Chondrocyte (in vitro differentiated cells): ENCODE results near the gene ITGB4. TPM values are rescaled to one million over a fixed set of nuclear protein-coding genes. Genes with fewer than 3 reads are reported as not detected.

Source experiments
- DNase-seq: peaks from one replicate; pipeline ENCODE4 v3.0.0; 2021; ENCODE audit warnings: mixed read lengths, low spot score
- H3K27ac Mint-ChIP-seq: one replicate; pipeline ENCODE4 v1.8.0; 2021; ENCODE audit warnings: mild to moderate bottlenecking, moderate library complexity, mixed read lengths; ENCODE audit not compliant: unreplicated experiment
- H3K27me3 Mint-ChIP-seq: 2 replicates; pipeline ENCODE4 v1.8.0; 2021; ENCODE audit warnings: low read depth, mixed read lengths
- H3K36me3 Mint-ChIP-seq: 2 replicates; pipeline ENCODE4 v1.8.0; 2021; ENCODE audit warnings: low read depth, mixed read lengths
- H3K4me1 Mint-ChIP-seq: 2 replicates; pipeline ENCODE4 v1.8.0; 2021; ENCODE audit warnings: low read depth, mild to moderate bottlenecking, mixed read lengths
- H3K4me3 Mint-ChIP-seq: one replicate; pipeline ENCODE4 v1.8.0; 2021; ENCODE audit warnings: mild to moderate bottlenecking, moderate library complexity, mixed read lengths; ENCODE audit not compliant: unreplicated experiment
- H3K9me3 Mint-ChIP-seq: 2 replicates; pipeline ENCODE4 v1.8.0; 2021; ENCODE audit warnings: low read depth, mixed read lengths
- total RNA-seq: library from RNA; stranded (reverse); gene quantifications from 3 replicates; pipeline ENCODE4 v1.2.1, GENCODE V29; 2021
- TF ChIP-seq, protein P1 (sequence below): fragments of 200-600 bp; sonication (generic); IDR thresholded peaks from 2 replicates; pipeline ENCODE4 v1.5.0; 2021; ENCODE audit warnings: antibody characterized with exemption, mild to moderate bottlenecking, moderate library complexity

Gene ITGB4
- total RNA-seq, 1 donor from 2014 or later: 5.6 TPM

DNA sequence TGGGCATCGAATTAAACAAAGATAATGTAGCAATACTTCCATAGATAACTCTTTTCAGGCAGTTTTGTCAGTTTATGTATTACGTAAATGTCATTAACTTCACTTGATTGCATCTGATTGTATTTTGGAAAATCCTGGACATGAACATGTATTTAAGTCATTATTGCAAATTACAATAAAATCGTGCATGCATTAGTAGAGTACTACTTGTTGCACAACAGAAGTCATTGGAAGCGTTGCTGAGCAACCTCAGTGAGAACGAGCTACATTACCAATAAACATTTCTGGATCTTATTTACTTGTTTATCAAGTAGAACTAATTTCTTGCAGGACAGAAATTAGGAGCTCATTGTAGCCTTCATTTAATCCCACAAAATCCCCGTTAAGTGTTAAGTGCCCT lies 70.0 kb downstream of the ITGB4 start:
- H3K4me1 Mint-ChIP-seq: peaks cover 18% of the 10 kb centered on the region
- H3K27me3 Mint-ChIP-seq: no peaks in the 10 kb centered on the region
- no peak overlapping the region for H3K27ac Mint-ChIP-seq
- no peak overlapping the region for H3K4me3 Mint-ChIP-seq
- no peak for DNase-seq
- no peaks in the 10 kb centered on the region for H3K36me3 Mint-ChIP-seq
- TF ChIP-seq, protein P1, sequence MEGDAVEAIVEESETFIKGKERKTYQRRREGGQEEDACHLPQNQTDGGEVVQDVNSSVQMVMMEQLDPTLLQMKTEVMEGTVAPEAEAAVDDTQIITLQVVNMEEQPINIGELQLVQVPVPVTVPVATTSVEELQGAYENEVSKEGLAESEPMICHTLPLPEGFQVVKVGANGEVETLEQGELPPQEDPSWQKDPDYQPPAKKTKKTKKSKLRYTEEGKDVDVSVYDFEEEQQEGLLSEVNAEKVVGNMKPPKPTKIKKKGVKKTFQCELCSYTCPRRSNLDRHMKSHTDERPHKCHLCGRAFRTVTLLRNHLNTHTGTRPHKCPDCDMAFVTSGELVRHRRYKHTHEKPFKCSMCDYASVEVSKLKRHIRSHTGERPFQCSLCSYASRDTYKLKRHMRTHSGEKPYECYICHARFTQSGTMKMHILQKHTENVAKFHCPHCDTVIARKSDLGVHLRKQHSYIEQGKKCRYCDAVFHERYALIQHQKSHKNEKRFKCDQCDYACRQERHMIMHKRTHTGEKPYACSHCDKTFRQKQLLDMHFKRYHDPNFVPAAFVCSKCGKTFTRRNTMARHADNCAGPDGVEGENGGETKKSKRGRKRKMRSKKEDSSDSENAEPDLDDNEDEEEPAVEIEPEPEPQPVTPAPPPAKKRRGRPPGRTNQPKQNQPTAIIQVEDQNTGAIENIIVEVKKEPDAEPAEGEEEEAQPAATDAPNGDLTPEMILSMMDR: no peak
- no peaks in the 10 kb centered on the region for H3K9me3 Mint-ChIP-seq

DNA sequence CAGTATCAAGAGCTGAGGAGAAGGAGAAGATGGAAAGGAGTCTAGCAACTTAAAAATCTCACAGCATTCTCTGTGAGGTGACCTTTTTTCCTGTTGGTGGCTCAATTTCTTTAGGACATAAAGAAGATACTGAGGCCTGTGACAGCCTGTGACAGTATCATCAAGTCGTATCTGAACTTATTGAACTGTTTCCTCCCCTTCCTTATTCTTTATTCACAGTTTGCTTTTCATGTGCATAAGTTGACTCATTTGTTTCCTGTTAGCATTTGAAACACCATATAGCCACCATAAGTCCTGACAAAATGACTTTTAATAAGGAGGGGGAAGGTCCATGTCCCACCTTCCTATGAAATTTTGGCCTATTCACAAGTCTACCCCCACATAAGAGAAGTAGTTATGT lies 72.2 kb downstream of the ITGB4 start:
- H3K27ac Mint-ChIP-seq: no peak overlapping the region
- no peak for DNase-seq
- H3K9me3 Mint-ChIP-seq: no peaks in the 10 kb centered on the region
- H3K4me3 Mint-ChIP-seq: no peak overlapping the region
- no peaks in the 10 kb centered on the region for H3K27me3 Mint-ChIP-seq
- TF ChIP-seq, protein P1: no peak
- H3K4me1 Mint-ChIP-seq: peaks cover 8% of the 10 kb centered on the region
- no peaks in the 10 kb centered on the region for H3K36me3 Mint-ChIP-seq

DNA sequence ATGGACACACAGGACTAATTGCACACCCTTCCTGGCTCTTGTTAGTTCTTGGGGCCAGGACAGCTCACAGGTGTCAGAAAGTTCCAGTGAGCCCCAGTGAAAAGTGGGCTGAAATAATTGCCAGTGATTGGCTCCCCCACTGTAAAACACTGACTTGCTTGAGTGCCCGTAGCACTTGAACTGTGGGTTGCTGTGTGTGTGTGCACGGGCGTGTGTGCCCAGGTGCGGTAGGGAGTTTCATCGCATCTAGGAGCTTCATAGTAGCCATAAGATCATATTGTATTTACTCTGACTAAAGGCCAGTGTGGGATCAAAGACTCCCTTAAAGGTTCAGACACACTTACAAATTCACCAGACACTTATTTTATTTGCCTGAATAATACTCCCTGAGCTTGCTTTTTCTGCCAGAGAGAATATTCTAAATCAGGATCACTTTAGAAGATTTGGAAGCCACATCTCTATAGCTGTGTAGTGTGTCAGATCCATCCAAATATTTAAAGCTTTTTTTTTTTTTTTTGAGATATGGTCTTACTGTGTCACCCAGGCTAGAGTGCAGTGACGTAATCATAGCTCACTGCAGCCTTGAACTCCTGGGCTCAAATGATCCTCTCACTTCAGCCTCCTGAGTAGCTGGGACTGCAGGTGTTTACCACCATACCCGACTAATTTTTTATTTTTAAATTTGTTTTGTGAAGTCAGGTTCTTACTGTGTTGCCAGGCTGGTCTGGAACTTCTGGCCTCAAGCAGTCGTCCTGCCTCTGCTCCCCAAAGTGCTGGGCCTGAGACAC lies 74.8 kb downstream of the ITGB4 start:
- peak; percentile 9 for DNase-seq
- peak overlapping the region; percentile 49 for H3K27ac Mint-ChIP-seq
- no peaks in the 10 kb centered on the region for H3K27me3 Mint-ChIP-seq
- no peaks in the 10 kb centered on the region for H3K9me3 Mint-ChIP-seq
- H3K4me3 Mint-ChIP-seq: no peak overlapping the region
- H3K36me3 Mint-ChIP-seq: peaks cover 7% of the 10 kb centered on the region
- TF ChIP-seq, protein P1: no peak
- H3K4me1 Mint-ChIP-seq: peaks cover 6% of the 10 kb centered on the region

DNA sequence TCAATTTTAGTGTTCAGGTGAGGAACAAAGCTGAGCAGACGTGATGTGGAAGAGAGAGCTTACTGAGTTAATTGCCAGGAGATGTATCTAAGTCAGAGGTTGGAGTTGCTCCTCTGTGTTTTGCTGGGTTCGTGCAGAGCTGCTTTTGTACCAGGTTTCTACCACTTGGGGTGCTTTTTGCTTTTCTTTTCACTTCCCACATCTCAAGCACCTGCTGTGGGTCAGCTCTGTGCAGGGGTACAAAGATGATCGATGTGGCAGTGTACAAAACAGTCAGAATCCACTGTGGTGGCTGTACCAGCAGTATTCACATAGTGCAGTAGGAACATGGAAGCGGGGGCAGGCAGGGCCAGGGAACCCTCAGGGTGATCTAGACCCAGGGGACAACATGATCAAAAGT lies 78.1 kb downstream of the ITGB4 start:
- no peak overlapping the region for H3K27ac Mint-ChIP-seq
- H3K4me3 Mint-ChIP-seq: no peak overlapping the region
- no peaks in the 10 kb centered on the region for H3K27me3 Mint-ChIP-seq
- TF ChIP-seq, protein P1: no peak
- no peaks in the 10 kb centered on the region for H3K9me3 Mint-ChIP-seq
- peaks cover 7% of the 10 kb centered on the region for H3K36me3 Mint-ChIP-seq
- DNase-seq: peak; percentile 35
- no peaks in the 10 kb centered on the region for H3K4me1 Mint-ChIP-seq

DNA sequence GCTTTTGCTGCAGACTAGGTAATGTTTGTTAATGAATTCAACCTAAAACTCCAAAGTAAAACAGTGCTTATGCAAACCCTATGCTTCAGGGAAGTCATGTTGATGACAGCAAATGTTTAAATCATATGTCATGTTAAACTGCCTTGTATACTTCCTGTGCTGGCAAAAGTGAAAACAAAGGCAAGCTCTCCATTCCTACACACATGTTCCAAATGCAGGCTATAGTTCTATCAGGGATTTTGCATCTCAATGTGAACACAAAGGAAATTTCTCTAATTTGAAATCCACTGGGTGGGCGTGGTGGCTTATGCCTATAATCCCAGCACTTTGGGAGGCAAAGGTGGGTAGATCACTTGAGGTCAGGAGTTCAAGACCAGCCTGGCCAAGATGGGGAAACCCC lies 82.6 kb downstream of the ITGB4 start:
- peaks cover 11% of the 10 kb centered on the region for H3K4me1 Mint-ChIP-seq
- TF ChIP-seq, protein P1: no peak
- H3K27me3 Mint-ChIP-seq: no peaks in the 10 kb centered on the region
- no peak overlapping the region for H3K4me3 Mint-ChIP-seq
- H3K27ac Mint-ChIP-seq: no peak overlapping the region
- H3K9me3 Mint-ChIP-seq: no peaks in the 10 kb centered on the region
- DNase-seq: no peak
- H3K36me3 Mint-ChIP-seq: peaks cover 7% of the 10 kb centered on the region
